Hepatocyte (in vitro differentiated cells): ENCODE measurements around the gene SLC6A11.

Source experiments
- CTCF ChIP-seq: fragments of 200-600 bp; sonication (generic); IDR thresholded peaks from 2 replicates; pipeline ENCODE4 v1.5.1; 2016; ENCODE audit warnings: antibody characterized with exemption, mild to moderate bottlenecking; ENCODE audit not compliant: poor library complexity
- EZH2 ChIP-seq: fragments of 200-600 bp; sonication (generic); IDR thresholded peaks from 2 replicates; pipeline ENCODE4 v1.6.1; 2016; ENCODE audit warnings: antibody characterized with exemption, mild to moderate bottlenecking, borderline replicate concordance
- EZH2phosphoT487 ChIP-seq: fragments of 200-600 bp; sonication (generic); IDR thresholded peaks from one replicate; pipeline ENCODE4 v1.6.1; 2018; ENCODE audit warnings: antibody characterized with exemption, mild to moderate bottlenecking, low read depth, moderate library complexity; ENCODE audit not compliant: unreplicated experiment, severe bottlenecking

GRCh38 chr3:10816019-10816862 lies at the start of gene SLC6A11:
- TF ChIP-seq CTCF (no peak), EZH2 (no peak), EZH2phosphoT487 (no peak)
